Measurements from ENCODE around the gene LIN52. TPM values are rescaled to one million over a fixed set of nuclear protein-coding genes. Genes with fewer than 3 reads are reported as not detected.

The LIN52 gene
- total and polyA plus RNA-seq, 2 of the 8 experiments (the other 6 are each of a cell fraction or from before 2014, with no cell fraction given): 6.8 to 11.6 TPM

DNA sequence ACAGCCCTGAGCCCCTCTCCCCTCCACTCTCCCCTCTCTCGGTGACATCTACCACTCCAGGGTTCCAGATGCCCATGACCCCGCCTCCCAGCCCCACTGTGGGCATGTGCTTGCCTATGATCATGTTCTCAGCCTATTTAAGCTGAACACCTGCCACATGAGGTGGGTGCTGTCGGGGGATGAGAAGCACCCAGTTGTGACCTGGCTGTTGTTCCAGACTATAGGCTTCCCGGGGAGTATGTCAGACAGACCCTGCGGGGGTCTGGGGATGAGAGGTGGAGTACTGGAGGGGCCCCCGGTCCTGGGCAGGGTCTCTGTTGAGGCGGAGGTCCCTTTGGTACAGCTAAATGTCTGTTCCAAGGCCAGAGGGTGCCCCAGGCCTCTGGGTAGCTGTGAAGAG is 160.5 kb downstream of the LIN52 start (continued):
- TF ChIP-seq, protein P1, sequence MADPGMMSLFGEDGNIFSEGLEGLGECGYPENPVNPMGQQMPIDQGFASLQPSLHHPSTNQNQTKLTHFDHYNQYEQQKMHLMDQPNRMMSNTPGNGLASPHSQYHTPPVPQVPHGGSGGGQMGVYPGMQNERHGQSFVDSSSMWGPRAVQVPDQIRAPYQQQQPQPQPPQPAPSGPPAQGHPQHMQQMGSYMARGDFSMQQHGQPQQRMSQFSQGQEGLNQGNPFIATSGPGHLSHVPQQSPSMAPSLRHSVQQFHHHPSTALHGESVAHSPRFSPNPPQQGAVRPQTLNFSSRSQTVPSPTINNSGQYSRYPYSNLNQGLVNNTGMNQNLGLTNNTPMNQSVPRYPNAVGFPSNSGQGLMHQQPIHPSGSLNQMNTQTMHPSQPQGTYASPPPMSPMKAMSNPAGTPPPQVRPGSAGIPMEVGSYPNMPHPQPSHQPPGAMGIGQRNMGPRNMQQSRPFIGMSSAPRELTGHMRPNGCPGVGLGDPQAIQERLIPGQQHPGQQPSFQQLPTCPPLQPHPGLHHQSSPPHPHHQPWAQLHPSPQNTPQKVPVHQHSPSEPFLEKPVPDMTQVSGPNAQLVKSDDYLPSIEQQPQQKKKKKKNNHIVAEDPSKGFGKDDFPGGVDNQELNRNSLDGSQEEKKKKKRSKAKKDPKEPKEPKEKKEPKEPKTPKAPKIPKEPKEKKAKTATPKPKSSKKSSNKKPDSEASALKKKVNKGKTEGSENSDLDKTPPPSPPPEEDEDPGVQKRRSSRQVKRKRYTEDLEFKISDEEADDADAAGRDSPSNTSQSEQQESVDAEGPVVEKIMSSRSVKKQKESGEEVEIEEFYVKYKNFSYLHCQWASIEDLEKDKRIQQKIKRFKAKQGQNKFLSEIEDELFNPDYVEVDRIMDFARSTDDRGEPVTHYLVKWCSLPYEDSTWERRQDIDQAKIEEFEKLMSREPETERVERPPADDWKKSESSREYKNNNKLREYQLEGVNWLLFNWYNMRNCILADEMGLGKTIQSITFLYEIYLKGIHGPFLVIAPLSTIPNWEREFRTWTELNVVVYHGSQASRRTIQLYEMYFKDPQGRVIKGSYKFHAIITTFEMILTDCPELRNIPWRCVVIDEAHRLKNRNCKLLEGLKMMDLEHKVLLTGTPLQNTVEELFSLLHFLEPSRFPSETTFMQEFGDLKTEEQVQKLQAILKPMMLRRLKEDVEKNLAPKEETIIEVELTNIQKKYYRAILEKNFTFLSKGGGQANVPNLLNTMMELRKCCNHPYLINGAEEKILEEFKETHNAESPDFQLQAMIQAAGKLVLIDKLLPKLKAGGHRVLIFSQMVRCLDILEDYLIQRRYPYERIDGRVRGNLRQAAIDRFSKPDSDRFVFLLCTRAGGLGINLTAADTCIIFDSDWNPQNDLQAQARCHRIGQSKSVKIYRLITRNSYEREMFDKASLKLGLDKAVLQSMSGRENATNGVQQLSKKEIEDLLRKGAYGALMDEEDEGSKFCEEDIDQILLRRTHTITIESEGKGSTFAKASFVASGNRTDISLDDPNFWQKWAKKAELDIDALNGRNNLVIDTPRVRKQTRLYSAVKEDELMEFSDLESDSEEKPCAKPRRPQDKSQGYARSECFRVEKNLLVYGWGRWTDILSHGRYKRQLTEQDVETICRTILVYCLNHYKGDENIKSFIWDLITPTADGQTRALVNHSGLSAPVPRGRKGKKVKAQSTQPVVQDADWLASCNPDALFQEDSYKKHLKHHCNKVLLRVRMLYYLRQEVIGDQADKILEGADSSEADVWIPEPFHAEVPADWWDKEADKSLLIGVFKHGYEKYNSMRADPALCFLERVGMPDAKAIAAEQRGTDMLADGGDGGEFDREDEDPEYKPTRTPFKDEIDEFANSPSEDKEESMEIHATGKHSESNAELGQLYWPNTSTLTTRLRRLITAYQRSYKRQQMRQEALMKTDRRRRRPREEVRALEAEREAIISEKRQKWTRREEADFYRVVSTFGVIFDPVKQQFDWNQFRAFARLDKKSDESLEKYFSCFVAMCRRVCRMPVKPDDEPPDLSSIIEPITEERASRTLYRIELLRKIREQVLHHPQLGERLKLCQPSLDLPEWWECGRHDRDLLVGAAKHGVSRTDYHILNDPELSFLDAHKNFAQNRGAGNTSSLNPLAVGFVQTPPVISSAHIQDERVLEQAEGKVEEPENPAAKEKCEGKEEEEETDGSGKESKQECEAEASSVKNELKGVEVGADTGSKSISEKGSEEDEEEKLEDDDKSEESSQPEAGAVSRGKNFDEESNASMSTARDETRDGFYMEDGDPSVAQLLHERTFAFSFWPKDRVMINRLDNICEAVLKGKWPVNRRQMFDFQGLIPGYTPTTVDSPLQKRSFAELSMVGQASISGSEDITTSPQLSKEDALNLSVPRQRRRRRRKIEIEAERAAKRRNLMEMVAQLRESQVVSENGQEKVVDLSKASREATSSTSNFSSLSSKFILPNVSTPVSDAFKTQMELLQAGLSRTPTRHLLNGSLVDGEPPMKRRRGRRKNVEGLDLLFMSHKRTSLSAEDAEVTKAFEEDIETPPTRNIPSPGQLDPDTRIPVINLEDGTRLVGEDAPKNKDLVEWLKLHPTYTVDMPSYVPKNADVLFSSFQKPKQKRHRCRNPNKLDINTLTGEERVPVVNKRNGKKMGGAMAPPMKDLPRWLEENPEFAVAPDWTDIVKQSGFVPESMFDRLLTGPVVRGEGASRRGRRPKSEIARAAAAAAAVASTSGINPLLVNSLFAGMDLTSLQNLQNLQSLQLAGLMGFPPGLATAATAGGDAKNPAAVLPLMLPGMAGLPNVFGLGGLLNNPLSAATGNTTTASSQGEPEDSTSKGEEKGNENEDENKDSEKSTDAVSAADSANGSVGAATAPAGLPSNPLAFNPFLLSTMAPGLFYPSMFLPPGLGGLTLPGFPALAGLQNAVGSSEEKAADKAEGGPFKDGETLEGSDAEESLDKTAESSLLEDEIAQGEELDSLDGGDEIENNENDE (IDR thresholded peaks at IDR 0.05; ENCODE audit: insufficient replicate concordance, low read length): no peak
- TF ChIP-seq CREB1 (IDR thresholded peaks at IDR 0.05): no peak

Measured in H1 (cell line).